ENCODE data around the gene EFCAB14. TPM values are rescaled to one million over a fixed set of nuclear protein-coding genes. Genes with fewer than 3 reads are reported as not detected.

Gene EFCAB14
- total and polyA plus RNA-seq, 9 of the 15 experiments (the other 6 are each of a cell fraction or from before 2014, with no cell fraction given): 7.3 to 49.0 (median 37.3) TPM

DNA sequence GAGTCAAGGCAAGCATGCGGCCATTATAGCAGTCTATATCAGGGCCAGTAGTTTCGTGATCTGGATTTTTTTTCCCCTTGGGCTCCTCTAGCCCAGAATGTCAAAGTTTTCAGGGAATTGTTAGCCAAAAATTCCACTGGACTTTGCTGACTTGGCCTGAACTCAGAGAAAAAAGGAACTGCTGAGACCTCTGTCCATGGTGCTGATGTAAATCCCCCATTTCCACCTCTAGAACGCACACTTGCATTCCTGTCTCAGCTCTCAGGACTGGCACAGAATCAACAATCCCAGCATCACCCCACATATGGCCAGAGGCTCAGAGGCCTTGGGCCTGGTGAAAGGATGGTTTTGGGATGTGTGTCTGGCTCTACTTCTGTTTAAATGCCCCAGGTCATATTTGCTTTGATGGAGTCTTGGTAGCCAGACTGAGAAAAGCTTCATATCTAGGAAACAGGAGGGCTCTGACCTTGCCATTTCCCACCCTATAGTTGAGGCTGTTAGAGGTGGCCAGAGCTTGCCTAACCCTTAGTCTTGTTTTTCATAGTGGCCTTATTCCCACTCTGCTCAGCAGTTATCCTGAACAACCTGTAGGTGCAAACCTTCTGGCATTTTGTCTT lies 16.9 kb upstream of the EFCAB14 start (continued):
- TF ChIP-seq HCFC1 (IDR thresholded peaks at IDR 0.05; ENCODE audit: low read depth, low read length): peak; percentile 44; the same call in 1 of the 2 replicates
- no peak for TF ChIP-seq SMAD2 (IDR thresholded peaks at IDR 0.05; ENCODE audit: low read depth, low read length)
- TF ChIP-seq ATF3 (IDR thresholded peaks at IDR 0.05): no peak
- peak; percentile 57; the same call in 1 of the 2 replicates for TF ChIP-seq ATF3 (CRISPR knock-in tag; conservative IDR thresholded peaks at IDR 0.05)
- TF ChIP-seq, protein P1, sequence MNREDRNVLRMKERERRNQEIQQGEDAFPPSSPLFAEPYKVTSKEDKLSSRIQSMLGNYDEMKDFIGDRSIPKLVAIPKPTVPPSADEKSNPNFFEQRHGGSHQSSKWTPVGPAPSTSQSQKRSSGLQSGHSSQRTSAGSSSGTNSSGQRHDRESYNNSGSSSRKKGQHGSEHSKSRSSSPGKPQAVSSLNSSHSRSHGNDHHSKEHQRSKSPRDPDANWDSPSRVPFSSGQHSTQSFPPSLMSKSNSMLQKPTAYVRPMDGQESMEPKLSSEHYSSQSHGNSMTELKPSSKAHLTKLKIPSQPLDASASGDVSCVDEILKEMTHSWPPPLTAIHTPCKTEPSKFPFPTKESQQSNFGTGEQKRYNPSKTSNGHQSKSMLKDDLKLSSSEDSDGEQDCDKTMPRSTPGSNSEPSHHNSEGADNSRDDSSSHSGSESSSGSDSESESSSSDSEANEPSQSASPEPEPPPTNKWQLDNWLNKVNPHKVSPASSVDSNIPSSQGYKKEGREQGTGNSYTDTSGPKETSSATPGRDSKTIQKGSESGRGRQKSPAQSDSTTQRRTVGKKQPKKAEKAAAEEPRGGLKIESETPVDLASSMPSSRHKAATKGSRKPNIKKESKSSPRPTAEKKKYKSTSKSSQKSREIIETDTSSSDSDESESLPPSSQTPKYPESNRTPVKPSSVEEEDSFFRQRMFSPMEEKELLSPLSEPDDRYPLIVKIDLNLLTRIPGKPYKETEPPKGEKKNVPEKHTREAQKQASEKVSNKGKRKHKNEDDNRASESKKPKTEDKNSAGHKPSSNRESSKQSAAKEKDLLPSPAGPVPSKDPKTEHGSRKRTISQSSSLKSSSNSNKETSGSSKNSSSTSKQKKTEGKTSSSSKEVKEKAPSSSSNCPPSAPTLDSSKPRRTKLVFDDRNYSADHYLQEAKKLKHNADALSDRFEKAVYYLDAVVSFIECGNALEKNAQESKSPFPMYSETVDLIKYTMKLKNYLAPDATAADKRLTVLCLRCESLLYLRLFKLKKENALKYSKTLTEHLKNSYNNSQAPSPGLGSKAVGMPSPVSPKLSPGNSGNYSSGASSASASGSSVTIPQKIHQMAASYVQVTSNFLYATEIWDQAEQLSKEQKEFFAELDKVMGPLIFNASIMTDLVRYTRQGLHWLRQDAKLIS (CRISPR knock-in tag; IDR thresholded peaks at IDR 0.05): peak; percentile 86
- TF ChIP-seq MTF1 (CRISPR knock-in tag; IDR thresholded peaks at IDR 0.05; ENCODE audit: borderline replicate concordance): no peak
- TF ChIP-seq, protein P2, sequence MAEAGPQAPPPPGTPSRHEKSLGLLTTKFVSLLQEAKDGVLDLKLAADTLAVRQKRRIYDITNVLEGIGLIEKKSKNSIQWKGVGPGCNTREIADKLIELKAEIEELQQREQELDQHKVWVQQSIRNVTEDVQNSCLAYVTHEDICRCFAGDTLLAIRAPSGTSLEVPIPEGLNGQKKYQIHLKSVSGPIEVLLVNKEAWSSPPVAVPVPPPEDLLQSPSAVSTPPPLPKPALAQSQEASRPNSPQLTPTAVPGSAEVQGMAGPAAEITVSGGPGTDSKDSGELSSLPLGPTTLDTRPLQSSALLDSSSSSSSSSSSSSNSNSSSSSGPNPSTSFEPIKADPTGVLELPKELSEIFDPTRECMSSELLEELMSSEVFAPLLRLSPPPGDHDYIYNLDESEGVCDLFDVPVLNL (CRISPR knock-in tag; IDR thresholded peaks at IDR 0.05; ENCODE audit: low read depth): no peak; the same call in 1 of the 2 replicates
- TF ChIP-seq IRF2 (CRISPR knock-in tag; IDR thresholded peaks at IDR 0.05): no peak
- no peak for TF ChIP-seq DDX20 (tag; IDR thresholded peaks at IDR 0.05; ENCODE audit: low read depth)
- no peak for TF ChIP-seq FUS (optimal IDR thresholded peaks at IDR 0.05; ENCODE audit: low read depth, low read length)
- no peak for TF ChIP-seq ZNF444 (CRISPR knock-in tag; IDR thresholded peaks at IDR 0.05)
- TF ChIP-seq ZC3H8 (IDR thresholded peaks at IDR 0.05): no peak
- no peak for TF ChIP-seq ZNF140 (CRISPR knock-in tag; IDR thresholded peaks at IDR 0.05)
- TF ChIP-seq, protein P3, sequence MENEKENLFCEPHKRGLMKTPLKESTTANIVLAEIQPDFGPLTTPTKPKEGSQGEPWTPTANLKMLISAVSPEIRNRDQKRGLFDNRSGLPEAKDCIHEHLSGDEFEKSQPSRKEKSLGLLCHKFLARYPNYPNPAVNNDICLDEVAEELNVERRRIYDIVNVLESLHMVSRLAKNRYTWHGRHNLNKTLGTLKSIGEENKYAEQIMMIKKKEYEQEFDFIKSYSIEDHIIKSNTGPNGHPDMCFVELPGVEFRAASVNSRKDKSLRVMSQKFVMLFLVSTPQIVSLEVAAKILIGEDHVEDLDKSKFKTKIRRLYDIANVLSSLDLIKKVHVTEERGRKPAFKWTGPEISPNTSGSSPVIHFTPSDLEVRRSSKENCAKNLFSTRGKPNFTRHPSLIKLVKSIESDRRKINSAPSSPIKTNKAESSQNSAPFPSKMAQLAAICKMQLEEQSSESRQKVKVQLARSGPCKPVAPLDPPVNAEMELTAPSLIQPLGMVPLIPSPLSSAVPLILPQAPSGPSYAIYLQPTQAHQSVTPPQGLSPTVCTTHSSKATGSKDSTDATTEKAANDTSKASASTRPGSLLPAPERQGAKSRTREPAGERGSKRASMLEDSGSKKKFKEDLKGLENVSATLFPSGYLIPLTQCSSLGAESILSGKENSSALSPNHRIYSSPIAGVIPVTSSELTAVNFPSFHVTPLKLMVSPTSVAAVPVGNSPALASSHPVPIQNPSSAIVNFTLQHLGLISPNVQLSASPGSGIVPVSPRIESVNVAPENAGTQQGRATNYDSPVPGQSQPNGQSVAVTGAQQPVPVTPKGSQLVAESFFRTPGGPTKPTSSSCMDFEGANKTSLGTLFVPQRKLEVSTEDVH (IDR thresholded peaks at IDR 0.05; ENCODE audit: low read depth, partially characterized antibody): no peak
- no peak for TF ChIP-seq ZKSCAN1 (IDR thresholded peaks at IDR 0.05; ENCODE audit: low read depth, low read length)
- no peak for TF ChIP-seq NR3C1 (CRISPR knock-in tag; IDR thresholded peaks at IDR 0.05)
- TF ChIP-seq, protein P4, sequence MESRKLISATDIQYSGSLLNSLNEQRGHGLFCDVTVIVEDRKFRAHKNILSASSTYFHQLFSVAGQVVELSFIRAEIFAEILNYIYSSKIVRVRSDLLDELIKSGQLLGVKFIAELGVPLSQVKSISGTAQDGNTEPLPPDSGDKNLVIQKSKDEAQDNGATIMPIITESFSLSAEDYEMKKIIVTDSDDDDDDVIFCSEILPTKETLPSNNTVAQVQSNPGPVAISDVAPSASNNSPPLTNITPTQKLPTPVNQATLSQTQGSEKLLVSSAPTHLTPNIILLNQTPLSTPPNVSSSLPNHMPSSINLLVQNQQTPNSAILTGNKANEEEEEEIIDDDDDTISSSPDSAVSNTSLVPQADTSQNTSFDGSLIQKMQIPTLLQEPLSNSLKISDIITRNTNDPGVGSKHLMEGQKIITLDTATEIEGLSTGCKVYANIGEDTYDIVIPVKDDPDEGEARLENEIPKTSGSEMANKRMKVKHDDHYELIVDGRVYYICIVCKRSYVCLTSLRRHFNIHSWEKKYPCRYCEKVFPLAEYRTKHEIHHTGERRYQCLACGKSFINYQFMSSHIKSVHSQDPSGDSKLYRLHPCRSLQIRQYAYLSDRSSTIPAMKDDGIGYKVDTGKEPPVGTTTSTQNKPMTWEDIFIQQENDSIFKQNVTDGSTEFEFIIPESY (CRISPR knock-in tag; IDR thresholded peaks at IDR 0.05): no peak
- TF ChIP-seq FOSL1 (tag; conservative IDR thresholded peaks at IDR 0.05): no peak

Data from K562 (cell line).